Ovary (tissue), 9 donors: ENCODE results near the gene ATP8A1. TPM values are rescaled to one million over a fixed set of nuclear protein-coding genes. Genes with fewer than 3 reads are reported as not detected.

ENCODE experiments used
- DNase-seq, 5 donors: peaks; one replicate each; pipeline ENCODE4 v3.0.0-alpha.2; 2019 to 2020
- H3K27ac ChIP-seq, 2 donors: fragments of 200-600 bp; one replicate each; pipeline versions ENCODE4 v1.5.1 to v1.8.0; 2019 to 2022
- H3K27me3 ChIP-seq: fragments of 200-600 bp; one replicate; pipeline ENCODE4 v1.8.0; 2022
- H3K36me3 ChIP-seq: fragments of 200-600 bp; sonication (generic); one replicate; pipeline ENCODE4 v1.5.1; 2019
- H3K4me1 ChIP-seq: one replicate; pipeline ENCODE4 v1.8.1; 2013; ENCODE audit warnings: mild to moderate bottlenecking, moderate library complexity; ENCODE audit not compliant: insufficient read depth
- H3K4me3 ChIP-seq: fragments of 200-600 bp; sonication (generic); one replicate; pipeline ENCODE4 v1.5.1; 2017
- H3K9me3 ChIP-seq, 2 donors: fragments of 200-600 bp in 1 of 2; sonication (generic) in 1 of 2; one replicate each; pipeline versions ENCODE4 v1.5.1 to v1.8.1; 2013 to 2019; ENCODE audit warnings: mild to moderate bottlenecking in 1 of 2, moderate library complexity in 1 of 2
- CTCF ChIP-seq, 3 donors: fragments of 450-650 bp in 2 of 3; fragments of 200-600 bp in 1 of 3; IDR thresholded peaks; one replicate each; pipeline versions ENCODE4 v1.5.1 to v1.8.0; 2016 to 2022; ENCODE audit warnings: antibody characterized with exemption in 3 of 3, mild to moderate bottlenecking in 1 of 3
- EP300 ChIP-seq: sonication (generic); formaldehyde crosslinking; IDR thresholded peaks from one replicate; pipeline ENCODE4 v1.6.1; 2017; ENCODE audit warnings: antibody characterized with exemption
- POLR2A ChIP-seq: fragments of 450-650 bp; IDR thresholded peaks from one replicate; pipeline ENCODE4 v1.6.1; 2017; ENCODE audit warnings: antibody characterized with exemption, mild to moderate bottlenecking, moderate library complexity
- WGBS, 3 donors: extraction: QIAGEN DNeasy Blood & Tissue Kit in 1 of 3; methylation state at CpG; one replicate each; pipeline versions ENCODE4 v1.1.5 to v1.1.7; 2013 to 2017; 5-methylcytosine and 5-hydroxymethylcytosine counted together
- intact Hi-C, 4 donors: fragments of 100-400 bp; cut with DNase I; formaldehyde crosslinking; loops; one replicate each; pipeline versions ENCODE4 v1.11.0 to v1.15.1; 2022 to 2023
- polyA plus RNA-seq, 2 donors: library from polyadenylated mRNA; stranded (reverse); fragments of 200-250 nt in 1 of 2; fragments of 350-450 nt in 1 of 2; fragmentation: Illumina TruSeq in 1 of 2; extraction: RNeasy Lipid Tissue Mini Kit (QIAGEN cat#74804) in 1 of 2; gene quantifications; one replicate each; pipeline ENCODE4 v1.2.3, GENCODE V29; 2013 to 2014
- total RNA-seq, 7 donors: library from RNA; depleted of rRNA in 2 of 7; stranded (reverse); fragments of >200 nt in 2 of 7; fragmentation: NEBNext Ultra II Directional in 3 of 7; extraction: Animal tissue kit (Norgen Biotek cat#: 25700) in 3 of 7; gene quantifications; one replicate each; pipeline versions ENCODE4 v1.1.0 to v1.2.4, GENCODE V29; 2016 to 2023
- donor health status: DM: no; HTN: no; CAD: no; lungs with moderate emphysema.
- donor health status: DM: no; HTN: no; CAD: no.
- donor health status: Bipolar disorder and iron deficiency.
- donor health status: DM: yes; HTN: yes; CAD: no.
- donor health status: DM: no; HTN: no; CAD: no.
- donor health status: DM: yes; HTN: yes; CAD: no.

Gene ATP8A1
- total and polyA plus RNA-seq, 9 donors: 10.0 to 73.2 (median 21.6) TPM

- H3K4me3 ChIP-seq: no peak overlapping the region
- no peaks in the 10 kb centered on the region for H3K27me3 ChIP-seq
- no peak for TF ChIP-seq POLR2A
- TF ChIP-seq CTCF (IDR thresholded peaks at IDR 0.05): no peak
- no peak for TF ChIP-seq EP300
- intact Hi-C loops: no loop called here
- DNase-seq: no peak
- H3K4me1 ChIP-seq: peaks cover 4% of the 10 kb centered on the region
- no peaks in the 10 kb centered on the region for H3K36me3 ChIP-seq
- 58 to 74% (median 61%) methylated on average over 6 of the region's 6 CpGs for WGBS, 3 donors
- no peak overlapping the region for H3K27ac ChIP-seq
- H3K9me3 ChIP-seq: no peaks in the 10 kb centered on the region
Measured at GRCh38 chr4:42501624-42502401, 155.1 kb downstream of the ATP8A1 start.

GRCh38 chr4:42498040-42498439 is 158.9 kb downstream of the ATP8A1 start:
- peaks cover 4% of the 10 kb centered on the region for H3K4me1 ChIP-seq
- H3K9me3 ChIP-seq: no peaks in the 10 kb centered on the region
- H3K27ac ChIP-seq: peak overlapping the region in 1 of 2 donors; percentile 4
- WGBS, 3 donors: 23 to 45% (median 39%) methylated on average over 2 of the region's 2 CpGs
- no peak overlapping the region for H3K4me3 ChIP-seq
- DNase-seq: no peak
- intact Hi-C loops: no loop called here
- TF ChIP-seq POLR2A (no peak), EP300 (no peak), CTCF (IDR thresholded peaks at IDR 0.05) (no peak)
- no peaks in the 10 kb centered on the region for H3K27me3 ChIP-seq
- no peaks in the 10 kb centered on the region for H3K36me3 ChIP-seq

- no peak for DNase-seq
- H3K4me3 ChIP-seq: no peak overlapping the region
- peak overlapping the region in 1 of 2 donors; percentile 4 for H3K27ac ChIP-seq
- peaks cover 4% of the 10 kb centered on the region for H3K4me1 ChIP-seq
- H3K36me3 ChIP-seq: no peaks in the 10 kb centered on the region
- H3K9me3 ChIP-seq: no peaks in the 10 kb centered on the region
- H3K27me3 ChIP-seq: no peaks in the 10 kb centered on the region
- TF ChIP-seq POLR2A (no peak), CTCF (IDR thresholded peaks at IDR 0.05) (no peak), EP300 (no peak)
- intact Hi-C loops: no loop called here
- WGBS, 3 donors: 22 to 39% (median 28%) methylated on average over 8 of the region's 8 CpGs
Measured at GRCh38 chr4:42497142-42497910, 159.6 kb downstream of the ATP8A1 start.

DNA sequence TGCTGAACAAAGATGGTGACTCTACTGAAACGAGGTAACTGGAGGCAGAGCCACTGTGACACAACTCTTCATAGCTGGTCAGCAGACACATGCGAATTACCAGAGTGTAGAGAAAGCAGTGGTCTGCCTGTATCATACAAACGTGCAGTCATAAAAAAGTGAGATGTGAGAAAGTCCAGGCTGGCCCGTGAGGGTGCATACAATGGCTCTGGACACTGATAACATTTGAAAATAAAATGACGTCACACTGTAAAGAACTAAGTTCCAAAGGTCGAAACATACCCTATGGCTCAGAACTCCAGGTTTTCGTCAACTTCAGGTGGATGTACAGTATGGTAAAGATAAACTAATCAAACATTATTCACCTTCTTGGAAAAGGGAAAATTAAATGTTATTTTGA is 163.9 kb downstream of the ATP8A1 start:
- no peaks in the 10 kb centered on the region for H3K27me3 ChIP-seq
- peaks cover 4% of the 10 kb centered on the region for H3K4me1 ChIP-seq
- TF ChIP-seq CTCF (IDR thresholded peaks at IDR 0.05): no peak
- TF ChIP-seq POLR2A: no peak
- no peak for TF ChIP-seq EP300
- WGBS, 3 donors: 73 to 83% (median 77%) methylated on average over 7 of the region's 7 CpGs
- intact Hi-C loops: no loop called here
- no peak overlapping the region for H3K27ac ChIP-seq
- no peak overlapping the region for H3K4me3 ChIP-seq
- no peaks in the 10 kb centered on the region for H3K36me3 ChIP-seq
- no peak for DNase-seq
- no peaks in the 10 kb centered on the region for H3K9me3 ChIP-seq
